GM19043 (cell line): ENCODE results near the gene CMTR1.
"Not testable (repeated sequence)": the region's sequence is repeated elsewhere in the genome, so short reads cannot be mapped to it uniquely, and the experiment has no call there.

Experiments
- ATAC-seq: cut with Tn5 transposase; IDR thresholded peaks from one replicate; pipeline ENCODE4 v1.9.1; 2021; ENCODE audit warnings: low read depth; ENCODE audit not compliant: unreplicated experiment

The CMTR1 gene

GRCh38 chr6:37432590-37432915 lies 468 bp upstream of the CMTR1 start:
- ATAC-seq, result no peak

DNA sequence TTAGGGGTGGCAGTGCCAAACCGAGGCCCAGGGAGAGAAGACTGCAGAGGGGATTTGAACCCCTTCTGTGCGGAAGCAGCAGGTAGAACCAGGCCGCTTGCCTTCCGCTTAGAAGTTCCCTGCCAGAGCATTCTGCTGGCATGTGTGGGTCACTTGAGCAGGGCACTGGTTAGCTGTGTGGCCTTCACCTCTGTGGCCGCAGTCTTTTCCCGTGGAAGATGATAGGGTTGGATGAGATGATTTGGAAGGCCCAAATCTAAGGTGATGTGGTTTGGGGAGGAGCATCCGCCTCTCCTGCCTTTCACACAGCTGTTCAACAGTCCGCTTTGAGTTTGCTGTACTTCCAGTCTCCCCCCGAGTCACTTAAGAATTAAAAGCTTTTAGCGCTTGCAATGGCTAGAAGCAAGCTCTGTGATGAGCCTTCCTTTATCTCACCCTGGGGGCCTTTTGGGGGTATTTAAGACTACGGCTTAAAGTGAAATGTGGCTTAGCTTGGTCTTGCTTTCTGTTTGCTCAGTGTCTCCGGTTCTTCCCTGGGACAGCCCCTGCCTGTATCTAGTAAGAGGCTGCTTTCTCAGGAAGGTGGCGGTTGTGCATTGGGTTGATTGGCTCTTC lies 743 bp downstream of the CMTR1 start:
- peak; percentile 35 for ATAC-seq

DNA sequence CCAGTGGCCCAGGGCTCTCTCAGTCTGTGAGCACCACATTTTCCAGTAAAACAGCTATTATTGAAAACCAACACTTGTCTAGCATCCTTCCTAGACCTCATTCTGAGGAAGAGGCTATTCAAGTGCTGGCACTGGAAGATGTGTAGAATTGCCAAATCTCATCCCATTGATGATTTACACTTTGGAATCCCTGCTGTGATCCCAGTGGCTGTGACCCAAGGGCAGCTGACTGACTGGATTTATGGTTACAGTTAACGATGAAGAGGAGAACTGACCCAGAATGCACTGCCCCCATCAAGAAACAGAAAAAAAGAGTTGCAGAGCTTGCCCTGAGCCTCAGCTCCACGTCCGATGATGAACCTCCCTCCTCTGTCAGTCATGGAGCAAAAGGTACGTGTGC lies 2.4 kb downstream of the CMTR1 start:
- ATAC-seq, result no peak

- ATAC-seq, result no peak
Observed at GRCh38 chr6:37435816-37436215, 2.8 kb downstream of the CMTR1 start.

DNA sequence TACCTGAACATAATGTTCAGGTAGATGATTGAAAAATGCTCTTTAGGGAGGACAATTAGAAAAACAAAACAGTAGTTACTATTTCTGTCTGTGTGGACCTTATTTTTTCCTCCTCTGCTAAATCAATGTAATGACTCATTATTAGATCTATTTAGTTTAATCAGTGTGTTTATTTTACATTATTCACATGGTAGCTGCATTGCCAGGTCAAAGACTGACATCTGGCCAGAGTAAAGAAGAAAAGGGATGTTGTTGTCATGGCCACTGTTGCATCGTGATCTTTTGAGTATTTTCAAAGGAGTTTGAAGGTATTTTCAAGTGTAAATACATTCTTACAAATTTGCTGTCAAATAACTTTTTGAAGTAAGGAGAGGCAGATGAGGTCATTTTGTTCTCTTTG lies 5.9 kb downstream of the CMTR1 start:
- no peak for ATAC-seq

GRCh38 chr6:37441651-37442050 lies 8.6 kb downstream of the CMTR1 start:
- no peak for ATAC-seq

- ATAC-seq, result no peak
Observed at GRCh38 chr6:37442416-37443215, 9.6 kb downstream of the CMTR1 start.

- not testable (repeated sequence) for ATAC-seq
Observed at GRCh38 chr6:37443216-37443542, 10.2 kb downstream of the CMTR1 start.

DNA sequence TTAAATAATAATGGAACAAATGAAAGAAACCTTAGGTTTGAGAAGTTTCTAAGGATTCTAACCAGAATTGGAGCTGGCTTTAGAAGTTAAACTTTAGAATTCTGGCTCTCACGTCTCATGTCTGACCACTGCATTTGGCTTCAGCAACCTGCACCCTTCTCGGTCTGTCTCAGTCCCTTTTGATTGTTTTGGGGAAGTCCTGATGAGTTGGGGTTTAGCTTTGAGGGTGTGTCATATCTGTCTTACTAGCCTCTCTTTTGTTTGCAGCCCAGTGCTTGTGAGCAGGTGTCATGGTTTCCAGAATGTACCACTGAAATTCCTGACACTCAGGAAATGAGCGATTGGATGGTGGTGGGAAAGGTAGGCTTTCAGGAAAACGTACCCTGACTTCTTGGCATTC lies 17.0 kb downstream of the CMTR1 start:
- ATAC-seq, result no peak

DNA sequence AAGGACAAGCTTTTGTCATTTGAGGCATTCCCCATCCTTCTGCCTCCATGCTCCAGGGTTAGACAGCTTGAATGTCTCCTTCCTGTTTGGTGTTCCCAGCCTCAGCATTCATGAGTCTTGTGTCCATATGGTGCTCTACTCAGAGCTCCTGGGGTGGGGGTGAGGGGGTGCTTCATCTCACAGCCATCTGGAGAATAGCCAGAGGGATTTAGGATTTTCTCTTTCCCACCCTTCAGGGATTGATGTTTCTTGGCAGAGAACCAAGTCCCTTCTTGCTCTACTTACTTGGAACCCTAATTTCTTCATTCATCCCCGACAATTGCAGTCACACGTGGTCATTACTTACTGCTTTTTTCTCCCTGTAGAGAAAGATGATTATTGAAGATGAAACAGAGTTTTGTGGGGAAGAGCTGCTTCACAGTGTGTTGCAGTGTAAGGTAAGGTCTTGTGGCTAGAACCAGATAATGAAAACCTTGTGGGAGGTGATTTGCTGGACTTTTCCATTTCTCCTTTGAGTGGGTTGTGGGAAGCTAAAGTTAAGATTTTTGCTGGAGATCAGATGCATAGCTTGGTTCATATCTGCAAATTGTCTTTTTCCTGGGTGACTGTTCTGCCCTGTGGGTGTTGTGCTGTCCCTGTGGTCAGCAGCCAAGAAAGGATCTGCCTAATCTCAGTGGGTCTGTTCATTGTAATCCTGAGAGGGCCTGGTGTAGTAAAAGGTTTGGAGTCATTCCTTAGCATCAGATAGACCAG lies 18.6 kb downstream of the CMTR1 start:
- ATAC-seq, result no peak

DNA sequence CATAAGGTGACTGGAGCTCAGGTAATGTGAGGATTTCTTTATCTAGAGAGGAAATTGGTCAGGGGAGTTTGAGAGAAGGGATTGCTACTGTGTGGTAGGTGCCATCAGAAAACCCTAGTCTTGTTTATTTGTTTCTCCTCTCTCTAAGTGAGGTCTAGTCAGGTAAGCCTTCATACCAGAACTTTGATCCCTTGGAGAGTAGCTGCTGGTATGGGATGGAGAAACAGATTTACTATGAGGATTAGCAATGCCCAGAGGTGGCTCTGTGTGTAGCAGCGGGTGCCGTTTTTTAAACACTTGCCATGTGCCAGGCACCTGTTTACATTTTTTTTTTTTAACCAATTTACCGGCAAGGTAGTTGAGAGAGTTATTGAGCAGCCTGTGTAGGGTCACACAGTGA lies 19.5 kb downstream of the CMTR1 start:
- no peak for ATAC-seq

- ATAC-seq, result no peak
Observed at GRCh38 chr6:37454420-37455140, 21.6 kb downstream of the CMTR1 start.

DNA sequence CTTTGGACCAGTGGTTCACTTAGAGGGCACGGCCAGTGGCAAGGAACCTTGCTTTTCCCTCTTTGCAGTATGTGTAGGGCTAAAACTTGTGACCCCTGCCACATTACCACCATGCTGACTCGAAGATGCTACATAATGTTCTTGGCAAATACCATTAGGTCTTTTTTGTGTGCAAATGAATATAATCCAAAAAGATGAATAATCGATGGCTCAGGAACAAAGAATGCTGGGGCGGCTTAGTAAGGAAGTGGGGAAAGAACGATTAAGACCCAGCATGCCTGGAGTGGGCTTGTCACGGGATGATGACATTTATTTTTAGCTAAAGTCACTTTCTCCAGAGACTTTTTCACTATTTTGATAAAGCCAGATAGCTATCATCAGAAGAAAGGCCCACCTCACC lies 23.1 kb downstream of the CMTR1 start:
- ATAC-seq, result no peak

DNA sequence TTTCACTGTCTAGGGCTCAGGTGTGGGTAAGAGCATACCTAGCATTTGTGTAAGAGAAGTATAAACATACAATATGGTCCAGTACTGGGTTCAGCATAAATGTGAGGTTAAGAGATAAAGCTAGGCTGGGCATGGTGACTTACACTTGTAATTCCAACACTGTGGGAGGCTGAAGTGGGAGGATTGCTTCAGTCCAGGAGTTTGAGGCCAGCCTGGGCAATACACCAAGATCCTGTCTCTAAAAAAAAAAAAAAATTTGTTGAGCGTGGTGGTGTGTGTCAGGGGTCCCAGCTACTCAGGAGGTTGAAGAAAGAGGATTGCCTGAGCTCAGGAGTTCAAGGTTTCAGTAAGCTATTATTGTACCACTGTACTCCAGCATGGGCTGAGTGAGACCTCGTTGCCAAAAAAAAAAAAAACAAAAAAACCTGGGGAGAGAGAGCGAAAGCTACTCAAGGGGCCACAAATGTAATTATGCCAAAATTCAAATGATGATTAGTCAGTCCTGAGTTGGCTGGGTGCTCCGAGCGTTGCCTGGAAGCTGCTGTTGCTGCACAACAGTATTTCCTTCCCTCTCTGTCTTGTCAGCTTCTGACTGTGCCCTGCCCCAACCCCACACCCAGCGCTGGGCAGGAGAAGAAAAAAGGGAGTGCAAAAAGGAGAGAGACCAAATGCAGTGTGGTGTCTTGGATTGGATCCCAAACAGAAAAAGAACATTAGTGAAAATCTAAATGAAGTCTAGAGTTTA lies 24.0 kb downstream of the CMTR1 start:
- no peak for ATAC-seq

GRCh38 chr6:37459981-37460800 lies 27.2 kb downstream of the CMTR1 start:
- ATAC-seq, result no peak

DNA sequence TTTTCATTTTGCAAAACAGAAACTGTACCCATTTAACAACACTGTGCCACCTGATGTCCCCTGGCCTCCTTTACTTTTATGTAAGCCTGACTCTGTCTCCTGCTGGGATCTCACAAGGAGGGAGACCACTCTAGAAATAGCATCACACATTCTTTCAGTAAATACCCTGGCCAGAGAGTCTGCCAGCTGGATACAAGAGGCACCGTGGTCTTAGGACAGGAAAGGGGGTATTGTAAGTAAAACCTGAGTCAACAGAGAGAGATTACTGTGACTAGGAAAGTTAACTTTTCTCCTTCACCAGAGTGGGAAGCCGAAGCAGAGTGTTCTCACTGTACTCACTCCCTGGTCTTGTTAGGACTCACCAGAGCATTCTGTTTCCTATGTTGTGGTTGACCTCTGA lies 27.8 kb downstream of the CMTR1 start:
- no peak for ATAC-seq

- ATAC-seq, result no peak
Observed at GRCh38 chr6:37463110-37463509, 30.1 kb downstream of the CMTR1 start.

DNA sequence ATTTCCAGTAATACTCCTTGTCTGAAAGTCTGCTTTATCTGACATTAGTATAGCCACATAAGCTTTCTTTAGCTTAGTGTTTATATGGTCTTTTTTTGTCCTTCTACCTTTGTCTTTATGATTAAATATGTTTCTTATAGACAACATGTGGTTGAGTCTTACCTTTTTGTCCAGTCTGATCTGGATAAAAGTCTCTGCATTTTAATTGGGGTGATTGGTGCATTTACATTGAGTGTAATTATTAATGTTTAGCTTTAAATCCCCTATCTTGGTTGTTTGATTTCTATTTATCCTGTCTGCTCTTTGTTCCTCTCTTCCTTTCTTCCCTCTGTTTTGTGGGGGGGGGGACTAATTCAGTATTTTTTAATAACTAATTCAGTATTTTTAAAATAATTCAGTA lies 34.7 kb downstream of the CMTR1 start:
- ATAC-seq, result no peak

DNA sequence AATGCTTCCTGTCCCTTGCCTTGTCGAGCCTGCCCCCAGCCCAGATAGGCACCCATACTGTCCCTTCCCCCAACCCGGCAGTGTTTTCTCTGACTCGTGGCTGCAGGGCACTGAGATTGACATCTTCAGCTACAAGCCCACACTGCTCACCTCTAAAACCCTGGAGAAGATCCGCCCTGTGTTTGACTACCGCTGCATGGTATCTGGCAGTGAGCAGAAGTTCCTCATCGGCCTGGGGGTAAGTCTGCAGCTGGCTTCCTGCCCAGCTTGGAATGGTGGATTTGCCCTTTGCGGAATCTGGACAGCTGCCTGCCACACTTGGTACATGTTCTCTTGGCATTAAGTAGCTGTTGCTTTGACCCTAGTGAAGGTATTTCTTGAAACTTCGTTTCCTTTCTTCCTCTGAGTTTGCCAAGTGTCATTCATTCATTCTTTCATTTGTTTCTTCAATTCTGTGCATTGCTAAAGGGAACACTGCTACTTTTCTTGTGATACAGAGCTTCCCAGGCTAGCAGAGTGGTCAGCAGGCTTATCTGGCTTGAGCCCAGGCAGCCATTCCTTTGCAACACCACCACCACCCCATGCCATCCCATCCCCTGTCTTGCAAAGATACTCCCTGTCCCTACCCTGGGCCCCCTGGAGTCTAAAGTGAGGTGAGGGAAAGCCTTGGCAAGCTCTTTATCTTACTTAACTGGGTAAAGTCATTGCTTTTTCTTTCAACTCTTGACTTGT lies 40.5 kb downstream of the CMTR1 start:
- no peak for ATAC-seq
